ENCODE results near the gene TANC1. TPM values are rescaled to one million over a fixed set of nuclear protein-coding genes. Genes with fewer than 3 reads are reported as not detected.

The TANC1 gene
- total RNA-seq, 2 experiments from 2014 or later, result 0.41 to 0.47 TPM

DNA sequence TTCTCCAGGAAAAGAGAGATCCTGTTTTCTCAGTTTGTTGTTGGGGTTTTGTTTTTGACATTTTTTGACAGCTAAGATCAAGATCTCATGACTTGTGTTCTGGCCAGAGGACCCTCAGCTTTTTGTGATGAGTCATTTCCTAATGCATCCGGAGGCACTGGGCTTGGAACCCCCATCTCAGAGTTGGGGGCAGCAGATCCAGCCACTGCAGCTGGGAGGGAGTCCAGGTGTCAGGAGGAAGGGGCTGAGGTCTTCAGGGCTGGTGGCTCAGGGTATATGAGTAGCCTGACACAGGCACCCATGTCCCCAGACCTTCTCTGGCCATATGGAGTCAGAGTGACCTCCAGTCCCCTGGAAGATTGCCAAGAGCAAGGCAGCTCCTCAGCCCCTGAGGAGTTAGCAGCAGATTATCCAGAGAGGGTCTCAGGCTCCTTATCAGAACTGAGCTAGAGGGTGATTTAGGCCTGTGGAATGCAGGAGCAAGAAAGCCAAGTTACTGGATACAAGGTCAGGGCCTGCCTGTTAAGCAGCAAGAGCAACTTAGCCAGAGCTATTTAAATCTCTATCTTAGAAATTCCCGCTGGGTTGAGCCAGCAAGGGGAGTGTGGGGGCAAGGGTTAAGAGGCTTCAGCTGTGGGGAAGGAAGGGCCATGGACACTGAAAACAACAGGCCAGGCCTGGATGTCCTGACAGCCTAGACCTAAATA, 62.4 kb downstream of the TANC1 start:
- Mint-ChIP-seq H3K27ac (no peak overlapping the region), H3K4me3 (no peak overlapping the region), H3K4me1 (ENCODE audit: low read depth) (no peaks in the 10 kb centered on the region), H3K27me3 (no peaks in the 10 kb centered on the region), H3K36me3 (ENCODE audit: low read depth) (no peaks in the 10 kb centered on the region), H3K9me3 (no peaks in the 10 kb centered on the region)
- ChIA-PET POLR2A (no interaction called here), CTCF (interaction anchor here (1.0 kb wide), 1 partner anchor 27 kb away, joined by 3 read pairs; no protein-coding TSS in a partner anchor)
- H3K9me3 ChIP-seq (ENCODE audit: control insufficient read depth in 1 of 2, insufficient read depth in 1 of 2, low read length in 2 of 2), result no peaks in the 10 kb centered on the region
- DNase-seq (no peak), ATAC-seq (ENCODE audit: poor library complexity) (no peak)
- H3K27me3 ChIP-seq (ENCODE audit: control insufficient read depth in 1 of 2, insufficient read depth in 2 of 2, low read length in 2 of 2), result no peaks in the 10 kb centered on the region
- intact Hi-C loops (cut with DNase I, micrococcal nuclease), result no loop called here
- no peaks in the 10 kb centered on the region for H3K36me3 ChIP-seq (ENCODE audit: insufficient read depth, low read length)
- H3K4me1 ChIP-seq (ENCODE audit: insufficient read depth, low read length), result no peaks in the 10 kb centered on the region
- TF ChIP-seq CTCF (IDR thresholded peaks at IDR 0.05), result no peak
- H3K4me3 ChIP-seq (ENCODE audit: low read length), result no peak overlapping the region
- H3K27ac ChIP-seq (ENCODE audit: low read depth in 1 of 2, low read length in 2 of 2), result no peak overlapping the region

DNA sequence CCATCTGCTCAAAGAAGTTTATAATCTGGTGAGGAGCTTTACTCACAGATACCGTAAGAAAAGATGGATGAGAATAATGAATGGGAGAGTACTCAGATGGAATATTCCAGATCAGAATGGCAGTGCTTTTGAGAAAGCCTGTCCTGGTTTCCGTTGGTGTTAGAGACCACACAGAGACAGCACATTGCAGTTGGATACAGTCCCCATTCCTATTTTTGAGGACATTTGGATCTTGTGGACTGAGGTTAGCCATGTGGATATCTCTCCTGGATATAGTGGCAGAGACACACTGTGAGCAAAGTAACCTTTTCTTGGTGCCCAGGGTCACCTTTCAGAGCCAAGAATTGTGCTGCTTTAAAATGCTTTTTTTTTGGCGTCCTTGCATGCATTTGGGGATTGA, 63.7 kb downstream of the TANC1 start:
- ChIA-PET CTCF (no interaction called here), POLR2A (no interaction called here)
- intact Hi-C loops (cut with DNase I, micrococcal nuclease), result no loop called here
- no peak for TF ChIP-seq CTCF (IDR thresholded peaks at IDR 0.05)
- no peaks in the 10 kb centered on the region for H3K4me1 ChIP-seq (ENCODE audit: insufficient read depth, low read length)
- Mint-ChIP-seq H3K4me3 (no peak overlapping the region), H3K9me3 (no peaks in the 10 kb centered on the region), H3K36me3 (ENCODE audit: low read depth) (no peaks in the 10 kb centered on the region), H3K4me1 (ENCODE audit: low read depth) (no peaks in the 10 kb centered on the region), H3K27me3 (no peaks in the 10 kb centered on the region), H3K27ac (no peak overlapping the region)
- ATAC-seq (ENCODE audit: poor library complexity), result no peak
- no peaks in the 10 kb centered on the region for H3K27me3 ChIP-seq (ENCODE audit: control insufficient read depth in 1 of 2, insufficient read depth in 2 of 2, low read length in 2 of 2)
- H3K27ac ChIP-seq (ENCODE audit: low read depth in 1 of 2, low read length in 2 of 2), result no peak overlapping the region
- no peak for DNase-seq
- H3K9me3 ChIP-seq (ENCODE audit: control insufficient read depth in 1 of 2, insufficient read depth in 1 of 2, low read length in 2 of 2), result no peaks in the 10 kb centered on the region
- H3K36me3 ChIP-seq (ENCODE audit: insufficient read depth, low read length), result no peaks in the 10 kb centered on the region
- no peak overlapping the region for H3K4me3 ChIP-seq (ENCODE audit: low read length)

DNA sequence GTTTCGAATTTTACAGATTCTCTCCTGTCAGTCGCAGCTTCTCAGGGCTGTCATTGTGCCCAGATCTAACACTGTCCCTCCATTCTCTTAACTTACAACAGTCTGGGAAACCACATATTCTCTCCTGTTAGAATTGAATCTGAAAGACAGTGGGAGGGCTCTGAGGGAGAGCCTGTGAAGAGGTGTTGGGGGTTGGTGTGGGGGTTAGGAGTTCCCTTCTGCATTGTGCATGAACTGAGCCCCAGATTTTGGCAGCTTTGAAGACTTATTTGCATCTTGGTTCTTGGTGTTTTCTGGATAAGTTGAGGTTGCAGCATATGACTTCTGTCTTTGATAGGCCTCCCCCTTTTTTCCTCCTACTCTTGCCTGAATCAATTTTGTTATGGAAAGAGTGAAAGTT, 64.1 kb downstream of the TANC1 start:
- no peaks in the 10 kb centered on the region for H3K27me3 ChIP-seq (ENCODE audit: control insufficient read depth in 1 of 2, insufficient read depth in 2 of 2, low read length in 2 of 2)
- no peaks in the 10 kb centered on the region for H3K4me1 ChIP-seq (ENCODE audit: insufficient read depth, low read length)
- no peaks in the 10 kb centered on the region for H3K9me3 ChIP-seq (ENCODE audit: control insufficient read depth in 1 of 2, insufficient read depth in 1 of 2, low read length in 2 of 2)
- Mint-ChIP-seq H3K36me3 (ENCODE audit: low read depth) (no peaks in the 10 kb centered on the region), H3K27ac (no peak overlapping the region), H3K4me3 (no peak overlapping the region), H3K9me3 (no peaks in the 10 kb centered on the region), H3K27me3 (no peaks in the 10 kb centered on the region), H3K4me1 (ENCODE audit: low read depth) (no peaks in the 10 kb centered on the region)
- TF ChIP-seq CTCF (IDR thresholded peaks at IDR 0.05), result no peak
- no peaks in the 10 kb centered on the region for H3K36me3 ChIP-seq (ENCODE audit: insufficient read depth, low read length)
- intact Hi-C loops (cut with DNase I, micrococcal nuclease), result no loop called here
- no peak for DNase-seq
- ChIA-PET POLR2A (no interaction called here), CTCF (no interaction called here)
- ATAC-seq (ENCODE audit: poor library complexity), result no peak
- no peak overlapping the region for H3K4me3 ChIP-seq (ENCODE audit: low read length)
- H3K27ac ChIP-seq (ENCODE audit: low read depth in 1 of 2, low read length in 2 of 2), result no peak overlapping the region

All from CD4-positive, alpha-beta T cell (primary cell).